MM.1S (cell line): ENCODE data around the gene CAPN12.
"Not testable (repeated sequence)": the region's sequence is repeated elsewhere in the genome, so short reads cannot be mapped to it uniquely, and the experiment has no call there.

Experiments used
- CTCF ChIP-seq: fragments of 300-600 bp; sonication (generic); IDR thresholded peaks from 2 replicates; pipeline ENCODE4 v1.5.1; 2016; ENCODE audit warnings: antibody characterized with exemption, low read length, mixed read lengths
- EZH2 ChIP-seq: fragments of 300-600 bp; sonication (generic); optimal IDR thresholded peaks from 2 replicates; pipeline ENCODE3; 2017; ENCODE audit warnings: low read depth, mild to moderate bottlenecking, antibody characterized with exemption, low read length, mixed read lengths
- EZH2phosphoT487 ChIP-seq: fragments of 300-600 bp; sonication (generic); IDR thresholded peaks from 2 replicates; pipeline ENCODE4 v1.6.1; 2018; ENCODE audit warnings: antibody characterized with exemption, low read length

GRCh38 chr19:38753783-38754182 lies 9.5 kb upstream of the CAPN12 start:
- not testable (repeated sequence) for TF ChIP-seq CTCF, EZH2, EZH2phosphoT487
